Fibroblast of skin of back (primary cell): Measurements from ENCODE around the gene P4HA3.

Experiments used
- DNase-seq: peaks from one replicate; pipeline ENCODE4 v3.0.0-alpha.2; 2013

P4HA3 gene

GRCh38 chr11:74262725-74263124 is 48.7 kb downstream of the P4HA3 start:
- no peak for DNase-seq

- peak; percentile 56 for DNase-seq
These were observed 53.4 kb downstream of the P4HA3 start for GRCh38 chr11:74257959-74258553.

- no peak for DNase-seq
These were observed 54.9 kb downstream of the P4HA3 start for GRCh38 chr11:74256378-74257133.

- peak; percentile 62 for DNase-seq
These were observed 55.6 kb downstream of the P4HA3 start for GRCh38 chr11:74255741-74256375.

- DNase-seq, result no peak
These were observed 58.1 kb downstream of the P4HA3 start for GRCh38 chr11:74253361-74253760.

GRCh38 chr11:74249496-74249895 is 61.9 kb downstream of the P4HA3 start:
- DNase-seq, result no peak

GRCh38 chr11:74248469-74248868 is 63.0 kb downstream of the P4HA3 start:
- DNase-seq, result no peak

GRCh38 chr11:74238243-74238642 is 73.2 kb downstream of the P4HA3 start:
- DNase-seq, result no peak

- no peak for DNase-seq
These were observed 73.9 kb downstream of the P4HA3 start for GRCh38 chr11:74237541-74237940.

GRCh38 chr11:74235121-74235520 is 76.3 kb downstream of the P4HA3 start:
- DNase-seq, result no peak

GRCh38 chr11:74233683-74234082 is 77.8 kb downstream of the P4HA3 start:
- DNase-seq, result no peak

- DNase-seq, result no peak
These were observed 79.0 kb downstream of the P4HA3 start for GRCh38 chr11:74232311-74232950.

- DNase-seq, result no peak
These were observed 84.5 kb downstream of the P4HA3 start for GRCh38 chr11:74226907-74227306.

GRCh38 chr11:74225565-74225964 is 85.9 kb downstream of the P4HA3 start:
- no peak for DNase-seq

- DNase-seq, result no peak
These were observed 89.6 kb downstream of the P4HA3 start for GRCh38 chr11:74221816-74222215.

GRCh38 chr11:74220376-74220775 is 91.1 kb downstream of the P4HA3 start:
- DNase-seq, result no peak
